Duodenal mucosa (tissue), 2 donors: ENCODE results near the gene PRAMEF10.
"Not testable (repeated sequence)": the region's sequence is repeated elsewhere in the genome, so short reads cannot be mapped to it uniquely, and the experiment has no call there.

Experiments used
- H3K27ac ChIP-seq: one replicate; pipeline ENCODE4 v1.7.0; 2013; ENCODE audit warnings: low read depth, low read length
- H3K27me3 ChIP-seq, 2 donors: one replicate each; pipeline ENCODE4 v1.7.0; 2013; ENCODE audit warnings: low read length in 2 of 2, control low read depth in 1 of 2; ENCODE audit not compliant: insufficient read depth in 2 of 2, control insufficient read depth in 1 of 2
- H3K36me3 ChIP-seq, 2 donors: one replicate each; pipeline ENCODE4 v1.7.0; 2013; ENCODE audit warnings: low read length in 2 of 2, control low read depth in 1 of 2; ENCODE audit not compliant: insufficient read depth in 2 of 2, control insufficient read depth in 1 of 2
- H3K4me1 ChIP-seq, 2 donors: one replicate each; pipeline ENCODE4 v1.7.0; 2013; ENCODE audit warnings: low read length in 2 of 2, control low read depth in 1 of 2; ENCODE audit not compliant: insufficient read depth in 2 of 2, control insufficient read depth in 1 of 2
- H3K4me3 ChIP-seq, 2 donors: one replicate each; pipeline ENCODE4 v1.7.0; 2013; ENCODE audit warnings: low read length in 2 of 2, low read depth in 1 of 2
- H3K9ac ChIP-seq, 2 donors: one replicate each; pipeline ENCODE4 v1.7.0; 2013; ENCODE audit warnings: low read length in 2 of 2, low read depth in 1 of 2
- H3K9me3 ChIP-seq, 2 donors: one replicate each; pipeline ENCODE4 v1.7.0; 2013; ENCODE audit warnings: low read length in 2 of 2, control low read depth in 1 of 2; ENCODE audit not compliant: control insufficient read depth in 1 of 2

PRAMEF10 gene, protein sequence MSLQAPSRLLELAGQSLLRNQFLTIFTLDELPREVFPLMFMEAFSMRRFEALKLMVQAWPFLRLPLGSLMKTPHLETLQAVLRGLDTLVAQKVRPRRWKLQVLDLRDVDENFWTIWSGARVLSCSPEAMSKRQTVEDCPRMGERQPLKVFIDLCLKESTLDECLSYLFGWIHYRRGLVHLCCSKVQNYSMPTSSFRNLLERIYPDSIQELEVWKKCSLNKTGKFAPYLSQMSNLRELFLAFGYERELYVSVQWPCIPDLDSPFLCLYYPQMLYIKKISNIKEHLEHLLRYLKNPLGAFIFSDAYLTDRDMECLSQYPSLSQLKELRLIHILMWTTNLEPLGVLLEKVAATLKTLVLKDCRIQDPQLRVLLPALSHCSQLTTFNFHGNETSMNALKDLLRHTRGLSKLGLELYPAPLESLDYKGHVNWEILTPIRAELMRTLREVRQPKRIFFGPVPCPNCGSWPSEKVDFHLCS

DNA sequence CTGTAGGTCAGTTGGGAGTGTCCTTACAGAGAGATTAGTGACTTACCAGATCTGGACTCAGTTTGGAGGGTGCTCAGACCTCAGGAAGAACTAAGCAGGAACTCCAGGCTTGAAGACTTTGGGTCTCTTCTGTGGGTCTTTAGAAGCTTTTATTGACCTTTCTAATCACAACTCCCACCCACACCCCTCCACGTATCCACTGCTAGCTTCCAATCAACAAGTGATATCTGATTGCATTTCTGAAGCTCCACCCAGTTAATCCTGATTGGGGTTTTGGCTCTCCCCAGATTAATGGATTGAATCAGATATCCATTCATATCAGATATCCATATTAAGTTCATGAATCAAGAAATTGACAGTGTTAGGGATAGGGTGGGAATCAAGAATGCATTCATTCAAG, at the start of gene PRAMEF10:
PRAMEF10 (minus strand) TSS at position 101 of the 400 bp plus-strand sequence. CDS start 2,423 bp downstream, outside the sequence.
- H3K9me3 ChIP-seq, H3K4me1 ChIP-seq, H3K9ac ChIP-seq, H3K36me3 ChIP-seq, H3K27ac ChIP-seq, H3K4me3 ChIP-seq, H3K27me3 ChIP-seq: not testable (repeated sequence)

DNA sequence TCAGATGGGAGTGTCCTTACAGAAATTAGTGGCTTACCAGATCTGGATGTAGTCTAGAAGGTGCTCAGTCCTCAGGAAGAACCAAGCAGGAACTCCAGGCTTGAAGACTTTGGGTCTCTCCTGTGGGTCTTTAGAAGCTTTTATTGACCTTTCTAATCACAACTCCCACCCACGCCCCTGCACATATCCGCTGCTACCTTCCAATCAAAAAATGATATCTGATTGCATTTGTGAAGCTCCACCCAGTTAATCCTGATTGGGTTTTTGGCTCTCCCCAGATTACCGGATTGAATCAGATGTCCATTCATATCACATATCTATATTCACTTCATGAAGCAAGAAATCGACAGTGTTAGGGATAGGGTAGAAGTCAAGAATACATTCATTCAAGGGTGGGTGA, 49.4 kb upstream of the PRAMEF10 start, which contains the start of gene PRAMEF6:
PRAMEF6 (minus strand) TSS at position 101 of the 400 bp plus-strand sequence. CDS start 5,062 bp downstream, outside the sequence.
- H3K36me3 ChIP-seq, H3K4me1 ChIP-seq, H3K27me3 ChIP-seq, H3K9ac ChIP-seq, H3K9me3 ChIP-seq, H3K27ac ChIP-seq, H3K4me3 ChIP-seq: not testable (repeated sequence)

GRCh38 chr1:12924368-12924767, 26.3 kb upstream of the PRAMEF10 start:
- H3K4me3 ChIP-seq: not testable (repeated sequence)

DNA sequence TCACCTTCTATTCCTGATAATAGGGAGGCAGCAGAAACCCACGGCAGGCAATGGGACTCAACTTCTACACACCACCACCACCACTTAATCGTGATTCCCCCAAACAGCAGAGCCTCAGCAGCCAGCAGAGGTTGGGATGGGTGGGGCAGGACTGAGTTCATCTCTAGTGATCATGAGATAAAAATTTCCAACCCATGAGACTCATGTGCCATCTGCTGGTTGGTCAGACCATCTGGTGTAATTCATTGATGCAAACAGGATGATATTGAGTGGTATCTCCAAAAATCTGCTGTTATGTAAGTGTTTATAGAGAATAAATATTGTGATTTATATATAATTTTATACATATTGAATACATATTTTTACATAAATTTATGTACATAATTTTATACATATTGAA, 23.7 kb upstream of the PRAMEF10 start:
- H3K4me3 ChIP-seq, H3K4me1 ChIP-seq, H3K9me3 ChIP-seq, H3K36me3 ChIP-seq, H3K9ac ChIP-seq, H3K27me3 ChIP-seq, H3K27ac ChIP-seq: not testable (repeated sequence)

More at GRCh38 chr1:12924368-12924767, 26.3 kb upstream of the PRAMEF10 start:
- H3K4me1 ChIP-seq, H3K27ac ChIP-seq, H3K27me3 ChIP-seq, H3K9ac ChIP-seq, H3K36me3 ChIP-seq, H3K9me3 ChIP-seq: not testable (repeated sequence)

- not testable (repeated sequence) for H3K36me3 ChIP-seq, H3K9me3 ChIP-seq, H3K9ac ChIP-seq, H3K4me1 ChIP-seq, H3K27me3 ChIP-seq, H3K27ac ChIP-seq, H3K4me3 ChIP-seq
Measured at GRCh38 chr1:12916310-12916709, 18.2 kb upstream of the PRAMEF10 start, which contains the start of gene PRAMEF7. PRAMEF7 (plus strand) TSS chr1:12916610; CDS start chr1:12917693, 1,083 bp downstream.

DNA sequence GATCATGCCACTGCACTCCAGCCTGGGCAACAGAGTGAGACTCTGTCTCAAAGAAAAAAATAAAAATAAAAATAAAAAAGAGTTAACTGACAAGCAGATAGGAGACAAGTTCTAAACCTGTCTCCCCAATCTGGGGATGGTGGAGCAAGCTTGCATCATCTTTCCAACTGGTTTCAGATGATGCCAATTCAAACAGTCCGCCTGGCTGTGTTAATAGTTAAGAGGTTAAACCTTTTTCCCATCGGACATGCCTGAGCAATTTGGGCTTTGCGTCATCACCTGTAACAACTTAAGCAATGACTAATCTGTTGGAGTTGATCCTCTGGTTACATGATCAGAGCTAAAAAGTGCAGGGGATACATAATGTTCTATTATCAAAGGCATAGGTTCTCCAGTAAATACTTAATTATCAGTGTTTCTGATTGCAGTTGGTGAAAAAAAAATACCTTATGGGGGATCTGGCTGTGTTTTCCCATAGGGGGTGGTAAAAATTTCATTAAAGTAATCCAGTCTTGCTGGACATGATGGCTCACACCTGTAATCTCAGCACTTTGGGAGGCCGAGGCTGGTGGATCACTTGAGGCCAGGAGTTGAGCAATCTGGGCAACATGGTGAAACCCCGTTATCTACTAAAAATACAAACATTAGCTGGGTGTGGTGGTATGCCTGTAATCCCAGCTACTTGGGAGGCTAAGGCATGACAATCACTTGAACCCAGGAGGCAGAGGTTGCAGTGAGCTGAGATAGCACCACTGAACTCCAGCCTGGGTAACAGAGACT, 5.9 kb upstream of the PRAMEF10 start:
- not testable (repeated sequence) for H3K27ac ChIP-seq, H3K9me3 ChIP-seq, H3K4me3 ChIP-seq, H3K27me3 ChIP-seq, H3K4me1 ChIP-seq, H3K9ac ChIP-seq, H3K36me3 ChIP-seq

GRCh38 chr1:12899186-12899585, 1.1 kb upstream of the PRAMEF10 start:
- not testable (repeated sequence) for H3K27ac ChIP-seq, H3K36me3 ChIP-seq, H3K9ac ChIP-seq, H3K9me3 ChIP-seq, H3K4me3 ChIP-seq, H3K4me1 ChIP-seq, H3K27me3 ChIP-seq

DNA sequence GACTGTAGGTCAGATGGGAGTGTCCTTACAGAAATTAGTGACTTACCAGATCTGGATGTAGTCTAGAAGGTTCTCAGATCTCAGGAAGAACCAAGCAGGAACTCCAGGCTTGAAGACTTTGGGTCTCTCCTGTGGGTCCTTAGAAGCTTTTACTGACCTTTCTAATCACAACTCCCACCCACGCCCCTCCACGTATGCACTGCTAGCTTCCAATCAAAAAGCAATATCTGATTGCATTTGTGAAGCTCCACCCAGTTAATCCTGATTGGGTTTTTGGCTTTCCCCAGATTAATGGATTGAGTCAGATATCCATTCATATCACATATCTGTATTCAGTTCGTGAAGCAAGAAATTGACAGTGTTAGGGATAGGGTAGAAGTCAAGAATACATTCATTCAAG, 12.0 kb downstream of the PRAMEF10 start, which contains the start of gene PRAMEF4:
PRAMEF4 (minus strand) TSS at position 101 of the 400 bp plus-strand sequence. CDS start 2,807 bp downstream, outside the sequence.
- H3K36me3 ChIP-seq, H3K27me3 ChIP-seq, H3K27ac ChIP-seq, H3K4me3 ChIP-seq, H3K4me1 ChIP-seq, H3K9ac ChIP-seq, H3K9me3 ChIP-seq: not testable (repeated sequence)

GRCh38 chr1:12878453-12878852, 19.6 kb downstream of the PRAMEF10 start:
- H3K9me3 ChIP-seq, H3K4me1 ChIP-seq, H3K27me3 ChIP-seq, H3K9ac ChIP-seq, H3K27ac ChIP-seq, H3K4me3 ChIP-seq, H3K36me3 ChIP-seq: not testable (repeated sequence)
